Lower leg skin (tissue), 3 donors: ENCODE measurements around the gene SIRT2.
"Not testable (repeated sequence)": the region's sequence is repeated elsewhere in the genome, so short reads cannot be mapped to it uniquely, and the experiment has no call there.

ENCODE experiments used
- CTCF ChIP-seq, 3 donors: fragments of 450-650 bp; IDR thresholded peaks; one replicate each; pipeline ENCODE4 v1.5.1; 2016; ENCODE audit warnings: antibody characterized with exemption in 3 of 3, mild to moderate bottlenecking in 3 of 3, moderate library complexity in 2 of 3
- POLR2A ChIP-seq, 2 donors: fragments of 450-650 bp; IDR thresholded peaks; one replicate each; pipeline ENCODE4 v1.6.1; 2016 to 2017; ENCODE audit warnings: antibody characterized with exemption in 2 of 2, mild to moderate bottlenecking in 1 of 2, moderate library complexity in 1 of 2

GRCh38 chr19:38884691-38885090, 14.7 kb downstream of the SIRT2 start:
- TF ChIP-seq CTCF, POLR2A (IDR thresholded peaks at IDR 0.05): not testable (repeated sequence)
